Measurements from ENCODE around the gene KASH5.
"Not testable (repeated sequence)": the region's sequence is repeated elsewhere in the genome, so short reads cannot be mapped to it uniquely, and the experiment has no call there.

The KASH5 gene

GRCh38 chr19:49362048-49362928 lies 25.8 kb upstream of the KASH5 start, which contains the start of gene TEAD2:
Gene TEAD2, minus strand, starts transcription at chr19:49362416. Its CDS starts 2,341 bp downstream, at chr19:49360075.
- no peak for DNase-seq (ENCODE audit: low read depth)

GRCh38 chr19:49362929-49363267 lies 25.2 kb upstream of the KASH5 start:
- DNase-seq (ENCODE audit: low read depth), result no peak

GRCh38 chr19:49363268-49364082 lies 24.6 kb upstream of the KASH5 start, which contains the start of gene DKKL1:
Gene DKKL1, plus strand, starts transcription at chr19:49363877. Its CDS starts 122 bp downstream, at chr19:49363999.
- peak; percentile 99 for DNase-seq (ENCODE audit: low read depth)

GRCh38 chr19:49364083-49364737 lies 23.8 kb upstream of the KASH5 start:
- DNase-seq (ENCODE audit: low read depth), result no peak

GRCh38 chr19:49366110-49366509 lies 21.9 kb upstream of the KASH5 start:
- DNase-seq (ENCODE audit: low read depth), result no peak

- no peak for DNase-seq (ENCODE audit: low read depth)
Observed at GRCh38 chr19:49368711-49369358, 19.2 kb upstream of the KASH5 start.

GRCh38 chr19:49371184-49371583 lies 16.9 kb upstream of the KASH5 start:
- DNase-seq (ENCODE audit: low read depth), result no peak

- not testable (repeated sequence) for DNase-seq (ENCODE audit: low read depth)
Observed at GRCh38 chr19:49373174-49373573, 14.9 kb upstream of the KASH5 start.

GRCh38 chr19:49374665-49375434 lies 13.2 kb upstream of the KASH5 start:
- no peak for DNase-seq (ENCODE audit: low read depth)

GRCh38 chr19:49378512-49378911 lies 9.5 kb upstream of the KASH5 start:
- DNase-seq (ENCODE audit: low read depth), result no peak

- no peak for DNase-seq (ENCODE audit: low read depth)
Observed at GRCh38 chr19:49380391-49380790, 7.7 kb upstream of the KASH5 start.

- no peak for DNase-seq (ENCODE audit: low read depth)
Observed at GRCh38 chr19:49382639-49383038, 5.4 kb upstream of the KASH5 start.

- no peak for DNase-seq (ENCODE audit: low read depth)
Observed at GRCh38 chr19:49383599-49383998, 4.5 kb upstream of the KASH5 start.

- no peak for DNase-seq (ENCODE audit: low read depth)
Observed at GRCh38 chr19:49389406-49389805, 1.4 kb downstream of the KASH5 start.

- DNase-seq (ENCODE audit: low read depth), result no peak
Observed at GRCh38 chr19:49390131-49390928, 2.3 kb downstream of the KASH5 start.

GRCh38 chr19:49390929-49391359 lies 2.9 kb downstream of the KASH5 start:
- DNase-seq (ENCODE audit: low read depth), result no peak

GRCh38 chr19:49391581-49392399 lies 3.7 kb downstream of the KASH5 start:
- DNase-seq (ENCODE audit: low read depth), result peak; percentile 19

- no peak for DNase-seq (ENCODE audit: low read depth)
Observed at GRCh38 chr19:49393881-49394280, 5.8 kb downstream of the KASH5 start.
